ENCODE measurements around the gene SLC7A8.
"Not testable (repeated sequence)": the region's sequence is repeated elsewhere in the genome, so short reads cannot be mapped to it uniquely, and the experiment has no call there.

SLC7A8 gene

DNA sequence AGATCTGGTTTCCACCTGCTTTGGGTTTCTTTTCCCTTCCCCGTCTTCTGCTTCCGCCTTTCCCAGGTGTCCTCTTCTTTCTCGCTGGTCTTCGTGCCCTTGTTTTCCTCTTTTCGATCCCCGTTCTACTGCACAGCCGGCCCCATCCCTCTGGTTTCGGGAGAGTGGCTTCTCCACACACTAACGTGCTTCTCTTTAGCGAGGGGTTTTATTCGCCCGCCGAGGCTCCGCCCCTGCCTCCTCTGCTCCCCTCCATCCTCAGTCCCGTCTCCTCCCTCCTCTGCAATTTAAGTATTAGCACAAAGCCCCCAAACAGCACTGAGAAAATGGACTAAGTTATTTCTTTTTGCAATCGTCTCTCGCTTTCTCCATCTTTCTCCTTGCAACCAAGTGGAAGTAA, at the start of gene SLC7A8:
Gene SLC7A8 (minus strand): TSS at position 182 of the 400 bp plus-strand sequence. CDS start 746 bp downstream, outside the sequence.
- no peak for DNase-seq

DNA sequence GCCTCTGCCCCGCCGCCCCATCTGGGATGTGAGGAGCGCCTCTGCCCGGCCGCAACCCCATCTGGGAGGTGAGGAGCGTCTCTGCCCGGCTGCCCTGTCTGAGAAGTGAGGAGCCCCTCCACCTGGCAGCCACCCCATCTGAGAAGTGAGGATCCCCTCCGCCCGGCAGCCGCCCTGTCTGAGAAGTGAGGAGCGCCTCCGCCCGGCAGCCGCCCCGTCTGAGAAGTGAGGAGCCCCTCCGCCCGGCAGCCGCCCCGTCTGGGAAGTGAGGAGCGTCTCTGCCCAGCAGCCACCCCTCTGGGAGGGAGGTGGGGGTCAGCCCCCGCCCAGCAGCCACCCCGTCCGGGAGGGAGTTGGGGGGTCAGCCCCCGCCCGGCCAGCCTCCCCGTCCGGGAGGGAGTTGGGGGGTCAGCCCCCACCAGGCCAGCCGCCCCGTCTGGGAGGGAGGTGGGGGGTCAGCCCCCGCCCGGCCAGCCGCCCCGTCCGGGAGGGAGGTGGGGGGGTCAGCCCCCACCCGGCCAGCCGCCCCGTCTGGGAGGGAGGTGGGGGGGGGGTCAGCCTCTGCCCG, 48.9 kb upstream of the SLC7A8 start:
- DNase-seq, result not testable (repeated sequence)

GRCh38 chr14:23228812-23229211, 45.4 kb upstream of the SLC7A8 start:
- DNase-seq, result peak in 1 of 2 experiments; percentile 3

DNA sequence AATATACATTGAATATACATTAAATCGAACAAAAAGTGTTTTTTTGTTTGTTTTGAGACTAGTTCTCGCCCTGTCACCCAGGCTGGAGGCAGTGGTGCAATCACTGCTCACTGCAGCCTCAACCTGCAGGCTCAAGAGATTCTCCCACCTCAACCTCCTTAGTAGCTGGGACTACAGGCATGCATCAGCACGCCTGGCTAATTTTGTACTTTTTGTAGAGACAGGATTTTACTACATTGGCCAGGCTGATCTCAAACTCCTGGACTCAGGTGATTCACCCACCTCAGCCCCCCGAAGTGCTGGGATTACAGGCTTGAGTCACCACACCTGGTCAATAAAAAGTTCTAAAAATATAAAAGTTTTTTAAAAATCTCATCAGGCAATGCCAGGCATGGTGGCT, 44.1 kb upstream of the SLC7A8 start:
- no peak for DNase-seq

GRCh38 chr14:23224958-23225357, 41.5 kb upstream of the SLC7A8 start:
- not testable (repeated sequence) for DNase-seq

GRCh38 chr14:23219075-23219474, 35.6 kb upstream of the SLC7A8 start:
- no peak for DNase-seq

DNA sequence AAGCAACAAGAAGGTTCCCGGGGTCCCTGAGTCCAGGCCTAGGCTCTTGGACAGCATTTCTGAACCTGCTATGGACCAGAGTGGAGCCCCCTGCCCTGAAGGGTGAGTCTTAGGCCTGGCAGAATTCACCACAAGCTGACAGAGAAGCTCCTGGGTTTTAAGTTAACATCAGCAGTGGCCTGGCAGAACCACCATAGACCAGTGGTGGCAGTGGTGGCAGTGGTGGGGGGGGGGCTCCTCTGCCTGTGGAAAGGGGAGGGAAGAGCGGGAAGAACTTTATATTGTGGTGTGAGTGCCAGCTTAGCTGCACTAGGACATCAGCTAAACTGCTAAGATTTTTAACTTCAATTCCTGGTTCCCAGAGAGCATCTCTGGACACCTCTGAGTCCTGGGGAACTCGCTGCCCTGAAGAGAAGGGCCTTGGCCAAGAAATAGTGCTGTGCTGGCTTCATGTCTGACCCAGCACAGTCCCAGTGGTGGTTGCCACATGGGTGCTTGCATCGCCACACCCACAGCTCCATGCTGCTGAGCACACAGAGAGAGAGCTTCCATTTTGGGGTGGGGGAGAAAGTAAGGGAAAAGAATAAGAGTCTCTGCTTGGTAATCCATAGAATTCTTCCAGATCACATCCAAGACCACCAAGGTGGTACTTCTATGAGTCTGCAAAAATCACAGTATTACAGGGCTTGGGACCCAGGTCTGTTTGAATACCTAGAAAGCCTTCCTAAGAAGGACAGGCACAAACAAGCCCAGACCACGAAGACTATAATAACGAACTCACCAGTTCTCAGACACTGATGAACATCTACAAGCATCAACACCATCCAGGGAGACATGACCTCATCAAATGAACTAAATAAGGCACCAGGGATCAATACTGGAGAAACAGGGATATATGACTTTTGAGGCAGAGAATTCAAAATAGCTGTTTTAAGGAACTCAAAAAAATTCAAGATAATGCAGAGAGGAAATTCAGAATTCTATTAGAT, 33.9 kb upstream of the SLC7A8 start:
- no peak for DNase-seq

GRCh38 chr14:23215421-23215820, 32.0 kb upstream of the SLC7A8 start:
- DNase-seq, result no peak

DNA sequence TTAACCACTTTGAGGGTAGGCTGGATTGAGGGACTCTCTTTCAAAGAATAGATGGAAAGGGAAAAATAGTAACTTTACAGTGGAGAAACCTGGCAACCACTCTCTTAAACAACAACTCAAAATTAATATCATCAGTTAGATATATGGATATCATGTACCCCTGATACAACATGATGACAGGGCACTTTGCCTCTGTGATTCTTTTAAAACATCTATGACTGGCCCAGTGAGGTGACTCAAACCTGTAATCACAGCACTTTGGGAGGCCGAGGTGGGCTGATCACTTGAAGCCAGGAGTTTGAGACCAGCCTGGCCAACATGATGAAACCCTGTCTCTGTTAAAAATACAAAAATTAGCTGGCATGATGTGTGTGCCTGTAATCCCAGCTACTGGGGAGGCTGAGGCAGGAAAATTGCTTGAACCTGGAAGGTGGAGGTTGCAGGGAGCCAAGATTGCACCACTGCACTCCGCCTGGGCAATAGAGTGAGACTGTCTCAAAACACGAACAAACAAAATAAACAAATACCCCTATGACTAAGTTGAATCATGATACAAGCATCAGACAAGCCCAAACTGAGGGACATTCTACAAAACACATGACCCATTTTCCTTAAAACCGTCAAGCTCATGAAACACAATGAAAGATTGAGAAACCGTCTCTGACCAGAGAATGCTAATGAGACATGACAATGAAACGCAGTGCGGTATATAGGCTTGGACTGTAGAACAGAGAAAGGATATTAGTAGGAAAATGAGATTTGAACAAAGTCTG, 26.4 kb upstream of the SLC7A8 start:
- DNase-seq, result no peak

- no peak for DNase-seq
Observed at GRCh38 chr14:23208324-23208723, 24.9 kb upstream of the SLC7A8 start.

DNA sequence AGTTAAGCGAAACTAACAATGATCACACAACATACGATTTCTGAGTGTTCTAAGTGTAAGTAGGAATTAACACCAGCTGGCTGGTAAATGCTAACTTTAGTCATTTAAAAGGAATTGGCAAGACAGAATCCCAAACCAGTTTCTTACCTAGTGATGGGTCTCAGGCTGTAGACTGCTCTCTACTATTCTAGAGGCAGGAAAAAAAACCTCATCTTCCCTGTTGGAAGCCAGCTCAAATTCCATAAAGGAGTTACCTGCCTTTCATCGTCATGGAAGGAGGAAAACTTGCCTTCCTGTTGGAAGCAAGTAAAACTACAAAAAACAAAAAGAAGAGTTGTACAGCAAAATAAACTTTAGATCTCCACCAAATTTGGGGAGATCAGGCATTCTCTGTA, 23.7 kb upstream of the SLC7A8 start:
- no peak for DNase-seq

- no peak for DNase-seq
Observed at GRCh38 chr14:23206422-23207145, 23.1 kb upstream of the SLC7A8 start.

- DNase-seq, result no peak
Observed at GRCh38 chr14:23202001-23202400, 18.5 kb upstream of the SLC7A8 start.

DNA sequence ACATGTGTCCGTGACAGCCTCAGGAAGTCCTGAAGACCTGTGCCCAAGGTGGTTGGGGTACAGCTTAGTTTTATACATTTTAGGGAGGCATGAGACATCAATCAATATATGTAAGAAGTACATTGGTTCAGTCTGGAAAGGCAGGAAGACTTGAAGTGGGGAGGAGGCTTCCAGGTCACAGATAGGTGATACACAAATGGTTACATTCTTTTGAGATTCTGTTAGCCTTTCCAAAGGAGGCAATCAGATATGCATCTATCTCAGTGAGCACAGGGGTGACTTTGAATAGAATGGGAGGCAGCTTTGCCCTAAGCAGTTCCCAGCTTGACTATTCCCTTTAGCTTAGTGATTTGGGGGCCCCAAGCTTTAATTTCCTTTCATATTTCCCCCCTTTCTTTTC, 15.7 kb upstream of the SLC7A8 start:
- DNase-seq, result not testable (repeated sequence)

DNA sequence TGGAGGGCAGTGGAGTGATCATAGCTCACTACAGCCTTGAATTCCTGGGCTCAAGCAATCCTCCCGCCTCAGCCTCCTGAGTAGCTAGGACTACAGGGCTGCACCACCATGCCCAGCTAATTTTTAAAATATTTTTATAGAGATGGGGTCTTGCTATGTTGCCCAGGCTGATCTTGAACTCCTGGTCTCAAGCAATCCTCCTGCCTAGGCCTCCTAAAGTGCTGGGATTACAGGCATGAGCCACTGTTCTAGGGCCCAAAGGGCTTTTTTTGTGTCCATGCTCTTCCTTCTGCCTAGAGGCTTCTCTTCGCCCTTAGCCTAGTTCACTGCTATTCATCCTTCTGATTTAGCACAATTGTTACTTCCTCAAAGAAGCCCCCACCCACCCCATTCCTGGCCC, 13.0 kb upstream of the SLC7A8 start:
- not testable (repeated sequence) for DNase-seq

DNA sequence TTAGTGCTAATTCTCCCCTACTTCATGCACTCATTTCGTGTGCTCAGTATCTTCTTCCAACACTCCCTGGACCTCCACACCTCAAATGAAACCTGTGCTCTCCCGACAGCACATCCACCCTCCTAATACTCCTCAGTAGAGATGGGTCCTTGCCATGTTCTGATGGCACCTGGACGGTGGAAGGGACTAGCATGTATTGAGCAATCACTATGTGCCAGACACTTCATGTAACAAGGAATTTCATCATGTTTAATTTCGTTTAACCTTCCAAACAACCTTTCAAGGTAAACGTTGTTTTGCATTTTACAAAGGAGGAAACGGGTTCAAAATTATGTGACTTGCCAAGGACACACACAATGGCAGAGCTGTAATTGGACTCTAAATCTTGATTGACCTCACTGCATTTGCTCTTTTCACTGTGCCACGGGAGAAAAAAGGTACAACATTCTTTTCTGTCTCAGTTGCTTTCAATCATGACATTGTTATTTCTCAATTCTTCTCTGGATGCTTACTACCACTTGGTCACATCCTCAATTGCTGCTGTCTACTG, 12.2 kb upstream of the SLC7A8 start:
- DNase-seq, result no peak

- DNase-seq, result no peak
Observed at GRCh38 chr14:23193432-23193831, 10.0 kb upstream of the SLC7A8 start.

DNA sequence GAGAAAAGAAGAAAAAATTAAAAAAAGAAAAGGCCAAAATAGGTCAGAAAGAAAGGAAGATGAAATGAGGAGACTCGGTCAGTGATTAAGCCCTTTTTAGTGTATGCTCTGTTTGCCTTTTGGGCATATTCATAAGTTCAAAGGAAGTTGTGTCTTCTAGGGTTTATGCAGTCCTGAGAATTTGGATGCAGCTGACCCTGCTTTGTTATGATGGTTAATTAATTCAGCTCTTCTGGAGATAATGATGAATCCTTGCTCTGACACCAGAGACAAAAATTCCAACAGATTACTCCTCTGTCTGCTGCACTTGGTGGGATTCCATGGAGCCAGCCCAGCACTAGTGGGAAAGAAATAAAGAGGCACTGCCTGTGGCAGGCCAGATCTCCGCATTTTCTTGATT, 4.5 kb upstream of the SLC7A8 start:
- no peak for DNase-seq

DNA sequence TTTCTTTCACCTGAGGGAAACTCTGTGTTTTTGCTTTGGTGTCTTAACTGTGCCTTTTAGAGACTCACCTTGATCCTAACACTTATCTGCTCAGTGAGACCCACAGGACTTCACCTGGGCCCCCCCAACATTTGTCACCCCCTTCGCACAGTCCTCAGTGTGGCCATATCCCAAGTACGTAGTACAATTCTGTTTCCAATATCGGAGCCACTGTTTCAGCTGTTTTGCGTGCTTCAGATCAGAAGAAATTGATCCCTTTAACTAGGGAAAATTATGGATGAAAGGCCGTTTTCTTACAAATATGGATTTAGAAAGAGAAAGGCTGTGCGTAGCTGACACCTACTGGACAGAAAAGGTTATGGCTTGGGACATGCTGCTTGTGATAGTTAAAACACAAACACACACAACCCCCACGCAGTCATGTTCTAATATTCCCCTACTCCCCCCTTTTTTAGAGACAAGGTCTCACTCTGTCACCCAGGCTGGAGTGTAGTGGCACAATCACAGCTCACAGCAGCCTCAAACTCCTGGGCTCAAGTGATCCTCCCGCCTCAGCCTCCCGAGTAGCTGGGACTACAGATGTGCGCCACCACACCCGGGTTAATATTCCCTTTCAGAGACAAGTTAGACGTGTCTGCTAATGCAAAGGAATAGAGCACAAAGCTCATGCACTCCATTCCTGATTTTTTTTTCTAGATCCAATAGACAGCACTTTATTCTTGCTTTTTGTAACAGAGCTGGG, 3.6 kb upstream of the SLC7A8 start:
- DNase-seq, result peak; percentile 76 to 82

DNA sequence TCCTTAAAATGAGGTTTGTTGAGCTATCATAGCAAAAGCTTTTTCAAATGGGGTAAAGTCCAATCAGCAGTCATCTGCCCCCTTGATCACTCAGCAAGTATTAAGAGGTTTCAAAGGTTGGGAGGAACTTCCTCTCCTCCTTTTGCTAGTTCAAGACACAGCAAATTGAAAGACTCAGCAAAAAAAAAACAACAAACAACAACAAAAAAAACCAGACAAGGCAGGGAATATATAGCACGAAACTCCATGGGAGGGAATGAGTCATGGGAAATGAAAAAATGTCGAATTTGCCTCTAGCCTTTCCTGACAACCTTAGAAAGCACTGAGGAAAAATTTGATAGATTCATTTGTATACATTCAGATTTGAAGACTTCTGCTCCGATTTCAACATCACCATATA, 1.6 kb upstream of the SLC7A8 start:
- DNase-seq, result no peak

GRCh38 chr14:23183158-23183470, 346 bp downstream of the SLC7A8 start:
- no peak for DNase-seq

All from Kasumi-1 (cell line).